ENCODE measurements around the gene GPC5. TPM values are rescaled to one million over a fixed set of nuclear protein-coding genes. Genes with fewer than 3 reads are reported as not detected.

The GPC5 gene
- total and polyA plus RNA-seq, 2 of the 8 experiments (the other 6 are each of a cell fraction or from before 2014, with no cell fraction given), result 0.20 to 0.39 TPM

GRCh38 chr13:92670096-92670495 lies 1271.7 kb downstream of the GPC5 start:
- no peak overlapping the region for H4K8ac ChIP-seq (ENCODE audit: extremely low read depth, insufficient read depth, low read length)
- DNase-seq (ENCODE audit: low read depth in 1 of 2, low spot score in 2 of 2), result no peak
- no peaks in the 10 kb centered on the region for H3K27me3 ChIP-seq (replicated peaks in 1 of 4; ENCODE audit: control insufficient read depth in 3 of 4, extremely low read depth in 1 of 4, insufficient read depth in 3 of 4, low read length in 3 of 4)
- H2BK15ac ChIP-seq (ENCODE audit: low read length), result no peak overlapping the region
- no peak overlapping the region for H3K56ac ChIP-seq (replicated peaks; ENCODE audit: insufficient read length, low read depth, low read length)
- no peak overlapping the region for H2BK20ac ChIP-seq (ENCODE audit: low read length)
- H3K79me1 ChIP-seq (ENCODE audit: low read depth, low read length), result no peaks in the 10 kb centered on the region
- ChIA-PET CTCF (ENCODE audit: partially characterized antibody) (interaction anchor here (0.6 kb wide), 1 partner anchor 11 kb away, joined by 3 read pairs; no protein-coding TSS in a partner anchor), POLR2A (ENCODE audit: partially characterized antibody) (no interaction called here)
- no peak overlapping the region for H3K18ac ChIP-seq (ENCODE audit: extremely low read depth, low read length)
- no peak overlapping the region for H3K4me3 ChIP-seq (ENCODE audit: extremely low read depth in 1 of 4, insufficient read depth in 2 of 4, low read depth in 3 of 4, low read length in 4 of 4)
- 0 out of 4 replicates have a peak, but pooled peaks cover 0 to 2% of the 10 kb centered on the region in 2 experiments for H3K9me3 ChIP-seq (ENCODE audit: insufficient read depth in 2 of 2, low read depth in 1 of 2, low read length in 1 of 2)
- no peak overlapping the region for H4K5ac ChIP-seq (ENCODE audit: insufficient read length, low read depth, low read length)
- no peaks in the 10 kb centered on the region for H3K36me3 ChIP-seq (ENCODE audit: control insufficient read depth in 2 of 4, insufficient read depth in 4 of 4, low read length in 3 of 4)
- no peak overlapping the region for H2BK12ac ChIP-seq (ENCODE audit: low read depth, low read length)
- 82% methylated on average over 2 of the region's 2 CpGs; no CpG with 5 or more reads in 1 of the 2 experiments for WGBS, 2 experiments (ENCODE audit: extremely low coverage in 1 of 2, insufficient coverage in 1 of 2, insufficient read length in 1 of 2, insufficient replicate concordance in 2 of 2, low coverage in 1 of 2, low lambda C conversion rate in 2 of 2, missing lambda C conversion rate in 1 of 2)
- TF ChIP-seq POLR2A (IDR thresholded peaks at IDR 0.05; ENCODE audit: control extremely low read depth in 1 of 2, low read depth in 2 of 2, low read length in 2 of 2) (no peak), SP4 (IDR thresholded peaks at IDR 0.05; ENCODE audit: low read length) (no peak), POU5F1 (IDR thresholded peaks at IDR 0.05; ENCODE audit: low read depth, low read length) (no peak), TBP (IDR thresholded peaks at IDR 0.05; ENCODE audit: low read depth, low read length) (no peak), CEBPB (IDR thresholded peaks at IDR 0.05; ENCODE audit: low read depth, low read length) (no peak), JUND (IDR thresholded peaks at IDR 0.05; ENCODE audit: low read length) (no peak), RAD21 (IDR thresholded peaks at IDR 0.05 in 1 of 2, conservative IDR thresholded peaks at IDR 0.05 in 1 of 2; ENCODE audit: low read depth in 2 of 2, low read length in 2 of 2) (no peak), E2F6 (IDR thresholded peaks at IDR 0.05) (no peak)
- no peak overlapping the region for H3K9ac ChIP-seq (replicated peaks in 1 of 4; ENCODE audit: extremely low read depth in 1 of 4, low read depth in 3 of 4, low read length in 3 of 4)
- no peak overlapping the region for H3K27ac ChIP-seq (ENCODE audit: low read depth, low read length)
- H3K14ac ChIP-seq (ENCODE audit: insufficient read length), result no peak overlapping the region
- FAIRE-seq, result no peak
- H2AK5ac ChIP-seq (ENCODE audit: low read depth, low read length), result no peak overlapping the region
- no peaks in the 10 kb centered on the region for H3K23me2 ChIP-seq (ENCODE audit: low read depth, low read length)
- no peak overlapping the region for H2AFZ ChIP-seq (ENCODE audit: low read length)
- no peak overlapping the region for H2BK120ac ChIP-seq (replicated peaks; ENCODE audit: low read depth, low read length)
- H4K20me1 ChIP-seq (replicated peaks in 1 of 2; ENCODE audit: control insufficient read depth in 1 of 2, insufficient read depth in 2 of 2, low read length in 2 of 2), result no peaks in the 10 kb centered on the region
- H3K4me1 ChIP-seq (replicated peaks in 1 of 4; ENCODE audit: control insufficient read depth in 3 of 4, insufficient read depth in 4 of 4, low read length in 3 of 4), result no peaks in the 10 kb centered on the region
- no peak overlapping the region for H4K91ac ChIP-seq (replicated peaks; ENCODE audit: insufficient read length, low read length)
- H3K4ac ChIP-seq (replicated peaks; ENCODE audit: insufficient read length, low read depth, low read length), result no peak overlapping the region
- H3K4me2 ChIP-seq (ENCODE audit: insufficient read depth in 1 of 2, low read depth in 2 of 2, low read length in 2 of 2), result no peak overlapping the region
- no peaks in the 10 kb centered on the region for H3K79me2 ChIP-seq (ENCODE audit: control insufficient read depth in 1 of 2, insufficient read depth in 2 of 2, low read length in 2 of 2)
- H2BK5ac ChIP-seq (ENCODE audit: low read depth, low read length), result no peak overlapping the region
- H3K23ac ChIP-seq (ENCODE audit: insufficient read length), result no peak overlapping the region

Measured in H1 (cell line).